HFFc6 (cell line): ENCODE data around the gene UXS1. TPM values are rescaled to one million over a fixed set of nuclear protein-coding genes. Genes with fewer than 3 reads are reported as not detected.

Experiments
- DNase-seq: peaks from one replicate; pipeline ENCODE4 v3.0.0-alpha.2; 2018
- H3K27ac Mint-ChIP-seq: 2 replicates; pipeline ENCODE4 v1.8.0; 2020; ENCODE audit warnings: mild to moderate bottlenecking, mixed read lengths
- H3K27me3 Mint-ChIP-seq: 2 replicates; pipeline ENCODE4 v1.8.0; 2021; ENCODE audit warnings: mild to moderate bottlenecking, moderate library complexity, mixed read lengths; ENCODE audit not compliant: insufficient read depth
- H3K36me3 Mint-ChIP-seq: 2 replicates; pipeline ENCODE4 v1.8.0; 2021; ENCODE audit warnings: low read depth, mixed read lengths
- H3K4me1 Mint-ChIP-seq: 2 replicates; pipeline ENCODE4 v1.8.0; 2020; ENCODE audit warnings: low read depth, mixed read lengths
- H3K4me3 Mint-ChIP-seq: 2 replicates; pipeline ENCODE4 v1.8.0; 2020; ENCODE audit warnings: mild to moderate bottlenecking, moderate library complexity, mixed read lengths
- H3K9me3 Mint-ChIP-seq: 2 replicates; pipeline ENCODE4 v1.8.0; 2020; ENCODE audit warnings: mild to moderate bottlenecking, mixed read lengths
- CTCF ChIP-seq: fragments of 200-600 bp; sonication (generic); IDR thresholded peaks from 2 replicates; pipeline ENCODE4 v1.5.0; 2021; ENCODE audit warnings: antibody characterized with exemption, mild to moderate bottlenecking
- total RNA-seq, 6 experiments: library from RNA; stranded (reverse); fragmentation: NEBNext Ultra II Directional; extraction: Animal tissue kit (Norgen Biotek cat#: 25700); gene quantifications; 2 replicates in 1 of 6; 3 replicates in 5 of 6; pipeline ENCODE4 v1.2.3, GENCODE V29; 2021

The UXS1 gene
- total RNA-seq, 6 experiments from 2014 or later = 40.0 to 51.9 (median 44.5) TPM

- TF ChIP-seq CTCF = no peak
- H3K27me3 Mint-ChIP-seq = peaks cover 14% of the 10 kb centered on the region
- H3K9me3 Mint-ChIP-seq = peaks cover 6% of the 10 kb centered on the region; the same call in 1 of the 2 replicates
- H3K36me3 Mint-ChIP-seq = no peaks in the 10 kb centered on the region
- no peaks in the 10 kb centered on the region for H3K4me1 Mint-ChIP-seq
- H3K27ac Mint-ChIP-seq = no peak overlapping the region
- no peak for DNase-seq
- no peak overlapping the region for H3K4me3 Mint-ChIP-seq
Observed at GRCh38 chr2:106061611-106062349, 132.3 kb downstream of the UXS1 start.

DNA sequence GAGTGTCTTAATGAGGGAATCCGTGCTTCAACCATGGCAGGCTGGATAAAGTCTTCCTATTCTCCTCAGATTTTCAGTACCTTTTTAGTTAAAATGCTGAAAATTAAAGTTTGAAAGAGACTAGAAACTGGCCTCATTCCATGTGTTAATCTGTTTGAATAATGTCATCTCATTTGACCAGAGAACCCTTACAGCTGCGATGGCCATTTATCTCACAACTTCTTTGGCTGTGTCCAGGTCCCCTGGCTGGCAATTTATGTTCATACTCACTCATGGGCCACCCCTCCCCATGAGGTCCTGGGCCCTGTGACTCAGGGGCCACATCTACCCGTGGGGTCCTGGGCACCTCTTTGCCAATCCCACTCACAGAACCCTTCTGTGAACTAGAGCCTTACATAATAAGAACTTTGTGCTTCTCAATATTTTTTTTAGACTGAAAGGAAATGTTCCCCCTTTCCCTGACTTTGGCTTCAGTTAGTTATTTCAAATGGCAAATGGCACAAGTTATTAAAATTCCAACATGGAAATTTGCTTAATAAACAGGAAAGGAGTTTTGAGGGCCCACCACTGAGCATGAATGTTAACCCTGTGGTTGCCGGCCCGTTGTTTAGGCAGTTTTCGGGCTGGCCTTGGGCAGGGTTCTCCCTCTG is 134.6 kb downstream of the UXS1 start:
- no peak for TF ChIP-seq CTCF
- no peak for DNase-seq
- Mint-ChIP-seq H3K27me3 (peaks cover 7% of the 10 kb centered on the region), H3K36me3 (no peaks in the 10 kb centered on the region), H3K27ac (no peak overlapping the region), H3K4me1 (no peaks in the 10 kb centered on the region), H3K9me3 (no peaks in the 10 kb centered on the region; the same call in 1 of the 2 replicates), H3K4me3 (no peak overlapping the region)

DNA sequence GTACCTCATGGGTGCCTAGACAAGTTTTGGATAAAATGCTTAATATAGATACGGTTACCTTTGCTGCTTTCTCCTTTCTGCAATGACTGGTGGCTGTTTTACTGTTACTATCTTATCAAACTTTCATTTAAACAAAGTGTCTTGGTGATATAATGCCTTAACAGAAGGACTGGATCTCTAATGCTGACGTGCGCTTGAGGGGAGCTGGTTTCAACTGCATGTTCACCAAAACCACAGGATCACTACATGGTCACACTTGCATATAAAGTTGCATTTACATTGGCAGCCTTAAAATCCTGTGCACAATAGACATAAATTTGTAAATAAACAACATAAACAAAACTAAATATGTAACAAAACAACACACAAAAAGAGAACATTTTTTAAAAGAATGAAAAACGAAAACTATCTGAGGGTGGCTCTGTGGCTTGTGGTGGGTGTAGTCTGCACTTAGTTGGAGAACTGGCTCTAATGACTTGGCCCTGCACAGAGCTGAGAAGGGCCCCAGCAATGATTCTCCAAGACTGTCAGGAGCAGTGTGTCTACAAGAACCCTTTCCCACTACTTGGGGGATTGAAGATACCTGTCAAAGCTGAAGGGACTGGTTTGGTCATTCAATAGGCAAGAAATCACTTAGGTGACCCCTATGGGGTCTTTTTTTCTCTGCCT is 135.5 kb downstream of the UXS1 start:
- H3K27ac Mint-ChIP-seq = no peak overlapping the region
- no peaks in the 10 kb centered on the region; the same call in 1 of the 2 replicates for H3K9me3 Mint-ChIP-seq
- H3K27me3 Mint-ChIP-seq = peaks cover 8% of the 10 kb centered on the region
- no peak overlapping the region for H3K4me3 Mint-ChIP-seq
- TF ChIP-seq CTCF = no peak
- no peak for DNase-seq
- H3K4me1 Mint-ChIP-seq = peaks cover 5% of the 10 kb centered on the region
- no peaks in the 10 kb centered on the region for H3K36me3 Mint-ChIP-seq

- no peak for DNase-seq
- H3K27me3 Mint-ChIP-seq = peaks cover 10% of the 10 kb centered on the region
- no peak overlapping the region for H3K27ac Mint-ChIP-seq
- no peak overlapping the region for H3K4me3 Mint-ChIP-seq
- H3K36me3 Mint-ChIP-seq = no peaks in the 10 kb centered on the region
- no peak for TF ChIP-seq CTCF
- H3K4me1 Mint-ChIP-seq = peaks cover 19% of the 10 kb centered on the region
- H3K9me3 Mint-ChIP-seq = no peaks in the 10 kb centered on the region; the same call in 1 of the 2 replicates
Observed at GRCh38 chr2:106057206-106057605, 136.9 kb downstream of the UXS1 start.

GRCh38 chr2:106054880-106055655 is 139.0 kb downstream of the UXS1 start:
- Mint-ChIP-seq H3K27ac (no peak overlapping the region), H3K4me3 (no peak overlapping the region), H3K36me3 (no peaks in the 10 kb centered on the region), H3K27me3 (peaks cover 15% of the 10 kb centered on the region), H3K9me3 (no peaks in the 10 kb centered on the region; the same call in 1 of the 2 replicates), H3K4me1 (peaks cover 21% of the 10 kb centered on the region)
- DNase-seq = no peak
- TF ChIP-seq CTCF = no peak
